Measurements from ENCODE around the gene ILKAP.

Gene ILKAP

GRCh38 chr2:238124488-238125126, 78.9 kb downstream of the ILKAP start:
- no peak for DNase-seq (ENCODE audit: low read depth, low spot score)

GRCh38 chr2:238123991-238124470, 79.5 kb downstream of the ILKAP start:
- DNase-seq (ENCODE audit: low read depth, low spot score): no peak

DNA sequence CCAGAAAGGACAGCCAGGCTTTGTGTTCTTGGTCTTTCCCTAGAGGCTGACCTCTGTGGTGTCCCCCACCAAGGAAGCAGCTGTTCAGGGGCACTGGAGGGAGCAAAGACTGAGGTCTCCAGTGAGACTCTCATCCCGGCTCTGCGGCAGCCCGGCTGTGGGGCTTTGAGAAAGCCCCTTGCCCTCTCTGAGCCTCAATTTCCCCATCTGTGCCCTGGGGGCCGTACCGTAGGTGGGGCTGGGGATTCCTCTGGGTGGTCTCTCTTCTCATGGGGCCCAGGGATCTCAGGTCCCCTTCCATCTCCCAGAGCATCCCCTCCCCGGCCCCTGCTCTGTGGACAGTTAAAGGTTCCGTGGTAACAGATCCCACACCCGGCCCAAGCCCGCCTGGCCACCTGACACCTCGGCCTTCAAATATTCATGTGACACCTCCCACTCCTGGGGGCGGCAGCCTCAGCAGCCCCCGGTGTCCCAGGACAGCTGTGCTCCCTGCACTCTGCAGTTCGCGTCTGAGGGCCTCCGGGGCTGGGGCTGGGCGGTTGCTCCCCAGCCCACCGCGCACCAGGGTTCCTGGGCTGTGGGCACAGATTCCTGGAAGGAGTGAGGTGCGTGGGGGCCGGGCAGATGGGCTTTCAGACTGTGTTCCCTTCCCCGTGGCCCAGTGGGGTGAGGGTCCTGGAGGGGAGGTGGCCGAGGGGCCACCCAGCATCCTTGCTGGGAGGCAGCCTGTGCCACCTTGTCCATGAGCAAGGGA, 80.1 kb downstream of the ILKAP start:
- DNase-seq (ENCODE audit: low read depth, low spot score): no peak

- DNase-seq (ENCODE audit: low read depth, low spot score): no peak
These were observed 80.9 kb downstream of the ILKAP start for GRCh38 chr2:238122287-238123217.

DNA sequence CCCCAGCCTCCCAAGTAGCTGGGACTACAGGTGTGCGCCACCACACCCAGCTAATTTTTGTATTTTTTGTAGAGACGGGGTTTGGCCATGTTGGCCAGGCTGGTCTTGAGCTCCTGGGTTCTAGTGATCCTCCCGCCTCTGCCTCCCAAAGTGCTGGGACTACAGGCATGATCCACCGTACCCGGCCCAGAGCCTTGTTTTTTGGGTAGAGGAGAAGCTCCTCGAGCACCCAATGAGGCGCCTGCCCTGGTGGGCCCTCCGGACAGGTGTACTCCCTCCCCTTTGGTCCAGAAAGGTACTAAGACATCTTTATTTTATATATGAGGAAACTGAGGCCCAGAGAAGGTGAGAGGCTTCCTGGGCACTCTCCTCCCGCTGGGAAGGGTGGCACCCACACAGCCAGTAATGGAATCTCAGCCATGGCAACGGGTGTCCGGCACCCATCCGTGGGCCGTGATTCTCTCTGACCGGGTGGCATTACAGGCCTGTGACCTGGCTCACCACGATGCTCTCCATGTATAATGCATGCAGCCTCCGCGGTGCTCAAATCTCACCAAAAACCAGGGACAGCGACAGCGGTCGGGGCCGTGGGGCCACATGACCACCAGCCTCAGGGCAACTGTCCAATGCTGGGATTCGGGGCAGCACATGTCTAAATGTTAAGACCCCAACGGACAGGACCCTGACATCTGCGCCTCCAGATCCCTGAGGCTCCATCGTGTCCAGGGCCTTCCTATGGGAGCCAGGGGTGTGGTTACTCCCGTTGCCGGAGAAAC, 81.8 kb downstream of the ILKAP start:
- DNase-seq (ENCODE audit: low read depth, low spot score): no peak

DNA sequence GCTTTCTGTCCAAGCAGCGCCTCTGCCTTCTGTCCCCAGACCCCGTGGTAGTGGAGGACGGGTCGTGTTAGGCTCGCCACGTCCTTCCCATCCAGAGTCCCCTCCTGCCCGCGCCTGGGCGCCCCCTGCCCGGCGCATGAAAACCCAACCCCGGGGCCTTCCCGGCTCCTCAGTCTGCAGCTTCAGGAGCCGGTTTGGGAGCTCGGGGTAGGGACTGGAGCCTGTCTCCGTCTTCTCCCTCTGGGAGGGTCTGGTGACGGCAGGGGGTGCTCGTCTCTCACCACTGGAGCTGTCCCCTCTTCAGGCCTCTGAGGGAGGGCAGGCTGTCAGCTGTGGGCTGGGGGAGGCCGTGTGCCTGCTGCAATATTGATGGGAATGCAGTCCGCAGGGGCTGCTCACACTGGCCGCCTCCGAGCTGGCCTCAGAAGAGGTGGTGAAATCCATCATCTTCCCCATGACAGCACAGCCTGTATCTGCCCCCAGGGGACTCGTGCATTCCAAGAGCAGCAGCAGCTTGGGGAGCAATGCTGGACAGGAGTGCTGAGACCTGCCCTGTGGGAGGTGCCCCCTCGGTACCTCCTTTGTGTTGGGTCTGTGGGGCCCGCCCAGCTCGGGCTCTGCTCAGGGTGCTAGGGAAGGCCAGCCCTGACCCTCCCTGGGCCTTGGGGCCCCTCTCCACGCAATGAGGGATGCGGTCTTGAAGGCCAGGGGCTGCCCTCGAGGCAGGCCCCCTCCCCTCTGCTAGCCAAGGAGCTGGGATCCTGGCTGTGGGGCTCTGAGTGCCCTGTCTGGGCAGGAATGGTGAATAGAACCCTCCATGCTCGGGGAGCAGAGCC, 82.8 kb downstream of the ILKAP start:
- DNase-seq (ENCODE audit: low read depth, low spot score): no peak

Data from brain pericyte (primary cell).